Left ventricle myocardium inferior (tissue), 1 donor: ENCODE measurements around the gene ARRB1. TPM values are rescaled to one million over a fixed set of nuclear protein-coding genes. Genes with fewer than 3 reads are reported as not detected.

Experiments
- DNase-seq: peaks from one replicate; pipeline ENCODE4 v3.0.0-alpha.2; 2020
- H3K27ac ChIP-seq: fragments of 200-600 bp; replicated peaks from 2 replicates; pipeline ENCODE4 v1.8.0; 2021
- H3K27me3 ChIP-seq: fragments of 200-600 bp; 2 replicates; pipeline ENCODE4 v1.8.0; 2021; ENCODE audit warnings: low read depth
- H3K36me3 ChIP-seq: fragments of 200-600 bp; 2 replicates; pipeline ENCODE4 v1.8.0; 2021
- H3K4me1 ChIP-seq: fragments of 200-600 bp; 2 replicates; pipeline ENCODE4 v1.8.0; 2021
- H3K4me3 ChIP-seq: fragments of 200-600 bp; 2 replicates; pipeline ENCODE4 v1.8.0; 2021; ENCODE audit warnings: mild to moderate bottlenecking, moderate library complexity
- H3K9me3 ChIP-seq: fragments of 200-600 bp; replicated peaks from 2 replicates; pipeline ENCODE4 v1.8.0; 2021
- intact Hi-C: fragments of 100-400 bp; cut with micrococcal nuclease; formaldehyde crosslinking; loops from one replicate; pipeline ENCODE4 v1.11.0; 2022
- total RNA-seq: library from RNA; stranded (reverse); fragmentation: NEBNext Ultra II Directional; extraction: Animal tissue kit (Norgen Biotek cat#: 25700); gene quantifications from one replicate; pipeline ENCODE4 v1.2.1, GENCODE V29; 2021
- TF ChIP-seq, protein P1 (sequence below): fragments of 200-600 bp; IDR thresholded peaks from 2 replicates; pipeline ENCODE4 v1.8.0; 2021; ENCODE audit warnings: antibody characterized with exemption, mild to moderate bottlenecking, borderline replicate concordance
- donor health status: DM: no; HTN: yes; CAD: no; lungs with severe emphysema.

ARRB1 gene
- total RNA-seq, 1 donor from 2014 or later, result 25.9 TPM

DNA sequence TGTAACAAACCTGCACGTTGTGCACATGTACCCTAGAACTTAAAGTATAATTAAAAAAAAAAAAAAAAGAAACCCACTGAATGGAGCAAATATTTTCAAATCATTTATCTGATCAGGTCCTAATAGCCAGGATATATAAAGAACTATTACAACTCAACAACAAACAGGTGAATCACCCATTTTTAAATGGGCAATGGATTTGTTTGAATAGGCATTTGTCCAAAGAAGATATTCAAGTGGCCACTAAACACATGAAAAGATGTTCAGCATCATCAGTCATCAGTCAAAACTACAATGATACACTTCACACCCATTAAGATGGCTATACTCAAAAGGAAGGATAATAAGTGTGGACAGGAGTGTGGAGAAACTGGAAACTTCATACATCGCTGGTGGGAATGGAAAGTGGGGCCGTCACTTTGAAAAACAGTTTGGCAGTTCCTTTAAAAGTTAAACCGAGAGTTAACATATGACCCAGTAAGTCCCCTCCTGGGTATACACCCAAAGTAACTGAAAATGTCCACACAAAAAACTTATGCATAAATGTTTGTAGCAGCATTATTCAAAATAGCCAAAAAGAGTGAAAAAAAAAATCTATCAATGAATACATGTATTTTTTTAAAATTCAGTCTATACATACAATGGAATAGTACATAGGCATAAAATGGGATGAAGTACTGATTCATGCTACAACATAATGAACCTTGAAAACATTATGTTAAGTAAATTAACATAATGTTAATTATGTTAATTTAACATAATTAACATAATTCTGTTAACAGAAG is 53.1 kb downstream of the ARRB1 start:
- DNase-seq, result no peak
- intact Hi-C loops, result no loop called here

DNA sequence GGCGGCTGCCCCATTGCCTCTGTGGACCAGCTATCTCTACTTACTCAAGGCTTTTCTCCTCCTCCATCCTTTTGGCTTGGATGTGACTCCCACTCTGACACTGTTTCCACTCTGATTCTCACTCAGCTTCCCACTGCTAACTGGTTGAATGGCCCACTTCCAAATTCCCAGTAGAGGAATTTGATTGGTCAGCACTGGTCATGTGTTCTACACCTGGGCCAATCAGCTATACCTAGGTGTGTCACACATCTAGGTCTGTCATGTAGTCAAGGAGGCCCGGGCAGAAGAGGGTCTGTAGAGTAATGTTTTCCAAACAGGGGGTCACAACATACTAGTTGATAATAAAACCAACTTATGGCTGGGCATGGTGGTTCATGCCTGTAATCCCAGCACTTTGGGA is 57.6 kb downstream of the ARRB1 start:
- H3K4me3 ChIP-seq, result no peak overlapping the region
- no peaks in the 10 kb centered on the region for H3K9me3 ChIP-seq
- TF ChIP-seq, protein P1, sequence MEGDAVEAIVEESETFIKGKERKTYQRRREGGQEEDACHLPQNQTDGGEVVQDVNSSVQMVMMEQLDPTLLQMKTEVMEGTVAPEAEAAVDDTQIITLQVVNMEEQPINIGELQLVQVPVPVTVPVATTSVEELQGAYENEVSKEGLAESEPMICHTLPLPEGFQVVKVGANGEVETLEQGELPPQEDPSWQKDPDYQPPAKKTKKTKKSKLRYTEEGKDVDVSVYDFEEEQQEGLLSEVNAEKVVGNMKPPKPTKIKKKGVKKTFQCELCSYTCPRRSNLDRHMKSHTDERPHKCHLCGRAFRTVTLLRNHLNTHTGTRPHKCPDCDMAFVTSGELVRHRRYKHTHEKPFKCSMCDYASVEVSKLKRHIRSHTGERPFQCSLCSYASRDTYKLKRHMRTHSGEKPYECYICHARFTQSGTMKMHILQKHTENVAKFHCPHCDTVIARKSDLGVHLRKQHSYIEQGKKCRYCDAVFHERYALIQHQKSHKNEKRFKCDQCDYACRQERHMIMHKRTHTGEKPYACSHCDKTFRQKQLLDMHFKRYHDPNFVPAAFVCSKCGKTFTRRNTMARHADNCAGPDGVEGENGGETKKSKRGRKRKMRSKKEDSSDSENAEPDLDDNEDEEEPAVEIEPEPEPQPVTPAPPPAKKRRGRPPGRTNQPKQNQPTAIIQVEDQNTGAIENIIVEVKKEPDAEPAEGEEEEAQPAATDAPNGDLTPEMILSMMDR, result no peak
- no peaks in the 10 kb centered on the region for H3K27me3 ChIP-seq
- H3K4me1 ChIP-seq, result peaks cover 15% of the 10 kb centered on the region
- peaks cover 6% of the 10 kb centered on the region for H3K36me3 ChIP-seq
- intact Hi-C loops, result no loop called here
- DNase-seq, result no peak
- no peak overlapping the region for H3K27ac ChIP-seq

More for the DNA sequence above, 53.1 kb downstream of the ARRB1 start:
- Histone ChIP-seq H3K27ac (no peak overlapping the region), H3K36me3 (no peaks in the 10 kb centered on the region), H3K4me3 (no peak overlapping the region), H3K9me3 (no peaks in the 10 kb centered on the region), H3K4me1 (peaks cover 31% of the 10 kb centered on the region), H3K27me3 (no peaks in the 10 kb centered on the region)
- TF ChIP-seq, protein P1, result no peak

DNA sequence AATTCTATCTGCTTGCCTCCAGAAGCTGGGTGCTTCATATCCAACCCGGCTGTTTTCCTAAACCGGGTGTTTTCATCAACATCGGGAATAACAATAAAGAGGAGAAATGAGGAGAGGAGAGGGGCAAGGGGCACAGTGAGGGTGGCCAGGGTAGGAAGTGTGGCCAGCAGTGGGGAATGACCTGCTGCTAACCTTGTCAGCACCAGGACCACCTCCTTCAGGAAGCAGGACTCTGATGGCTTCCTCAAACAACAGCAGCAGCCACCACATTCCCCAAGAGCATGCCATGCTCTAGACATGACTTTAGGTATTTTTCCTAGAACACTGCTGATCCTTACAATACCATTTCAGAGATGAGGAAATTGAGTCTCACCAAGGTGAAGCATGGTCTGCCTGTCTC is 58.5 kb downstream of the ARRB1 start:
- Histone ChIP-seq H3K36me3 (peaks cover 6% of the 10 kb centered on the region), H3K27me3 (no peaks in the 10 kb centered on the region), H3K4me1 (peaks cover 15% of the 10 kb centered on the region), H3K9me3 (no peaks in the 10 kb centered on the region), H3K27ac (no peak overlapping the region), H3K4me3 (no peak overlapping the region)
- TF ChIP-seq, protein P1, result no peak
- DNase-seq, result no peak
- intact Hi-C loops, result no loop called here

DNA sequence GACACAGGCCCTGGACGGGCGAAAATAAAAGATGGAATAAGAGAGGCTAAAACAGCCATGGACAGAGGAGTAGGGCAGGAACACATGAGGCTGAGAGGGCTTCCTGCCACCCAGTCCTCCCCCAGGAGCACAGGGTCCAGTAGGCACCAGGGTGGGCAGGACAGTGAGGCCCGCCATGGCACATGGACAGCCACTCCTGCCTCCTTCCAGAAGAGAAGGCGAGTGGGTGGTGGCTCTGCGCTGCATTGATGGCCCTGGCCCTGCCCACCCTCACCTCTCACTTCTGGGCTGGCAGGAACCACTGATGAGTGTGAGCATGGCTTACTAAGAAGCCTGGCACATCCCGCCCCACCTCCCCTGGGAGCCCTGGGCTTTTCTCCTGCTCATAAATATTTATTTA is 59.7 kb downstream of the ARRB1 start:
- Histone ChIP-seq H3K36me3 (peaks cover 17% of the 10 kb centered on the region), H3K27ac (no peak overlapping the region), H3K9me3 (no peaks in the 10 kb centered on the region), H3K4me3 (no peak overlapping the region), H3K4me1 (peaks cover 22% of the 10 kb centered on the region), H3K27me3 (no peaks in the 10 kb centered on the region)
- intact Hi-C loops, result no loop called here
- DNase-seq, result no peak
- TF ChIP-seq, protein P1, result no peak

DNA sequence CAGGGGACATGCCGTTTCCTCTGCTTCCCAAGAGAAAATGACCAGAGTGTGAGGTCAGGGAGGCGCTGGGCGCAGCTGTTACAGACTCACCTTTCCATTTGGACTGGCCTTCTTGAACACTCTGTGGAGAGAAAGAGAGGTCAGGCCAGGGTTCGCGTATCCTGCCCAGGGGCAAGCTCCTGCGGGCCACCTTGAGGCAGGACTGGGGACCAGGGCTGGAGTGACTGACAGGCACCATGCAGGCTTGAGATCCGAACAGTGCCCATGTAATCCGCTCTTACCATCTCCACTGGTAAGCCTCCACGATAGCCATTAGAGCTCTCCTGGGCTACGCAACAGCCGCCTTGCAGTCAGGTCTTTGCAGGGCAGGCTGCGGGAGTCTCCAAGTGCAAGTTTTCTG is 61.5 kb downstream of the ARRB1 start:
- no peaks in the 10 kb centered on the region for H3K27me3 ChIP-seq
- intact Hi-C loops, result loop anchor here (10.0 kb wide), 1 partner anchor 45 kb away; no protein-coding TSS in a partner anchor
- TF ChIP-seq, protein P1, result no peak
- no peak overlapping the region for H3K4me3 ChIP-seq
- H3K4me1 ChIP-seq, result peaks cover 23% of the 10 kb centered on the region
- H3K9me3 ChIP-seq, result no peaks in the 10 kb centered on the region
- H3K36me3 ChIP-seq, result peaks cover 33% of the 10 kb centered on the region
- H3K27ac ChIP-seq, result no peak overlapping the region
- DNase-seq, result no peak
